Natural killer cell (primary cell): Measurements from ENCODE around the gene ARMH3. TPM values are rescaled to one million over a fixed set of nuclear protein-coding genes. Genes with fewer than 3 reads are reported as not detected.

Experiments
- ATAC-seq, 3 donors: fragments of 150-1000 bp in 2 of 3; fragments of 200-7000 bp in 1 of 3; cut with Tn5 transposase; 1 replicate in 1 of 3; 2 replicates in 2 of 3; pipeline ENCODE4 v1.10.0; 2021; ENCODE audit warnings: mild to moderate bottlenecking in 2 of 3, moderate library complexity in 2 of 3
- DNase-seq, 2 donors: peaks; one replicate each; pipeline versions ENCODE4 v3.0.0 to v3.0.0-alpha.2; 2013 to 2021; ENCODE audit warnings: mixed read lengths in 1 of 2
- H3K27ac ChIP-seq: one replicate; pipeline ENCODE4 v1.5.1; 2013; ENCODE audit warnings: mild to moderate bottlenecking, low read length
- H3K27me3 ChIP-seq: one replicate; pipeline ENCODE4 v1.6.1; 2013; ENCODE audit warnings: low read length; ENCODE audit not compliant: control insufficient read depth, insufficient read depth
- H3K36me3 ChIP-seq: one replicate; pipeline ENCODE4 v1.6.1; 2013; ENCODE audit warnings: low read length; ENCODE audit not compliant: control insufficient read depth, insufficient read depth
- H3K4me1 ChIP-seq: one replicate; pipeline ENCODE4 v1.6.1; 2013; ENCODE audit warnings: low read length; ENCODE audit not compliant: control insufficient read depth, insufficient read depth
- H3K4me3 ChIP-seq: one replicate; pipeline ENCODE4 v1.5.1; 2013; ENCODE audit warnings: low read length
- H3K9me3 ChIP-seq: one replicate; pipeline ENCODE4 v1.6.1; 2013; ENCODE audit warnings: low read length; ENCODE audit not compliant: control insufficient read depth, insufficient read depth
- H3K27ac Mint-ChIP-seq, 2 donors: one replicate each; pipeline ENCODE4 v1.8.0; 2022; ENCODE audit warnings: mild to moderate bottlenecking in 2 of 2, mixed read lengths in 2 of 2, moderate library complexity in 1 of 2
- H3K27me3 Mint-ChIP-seq, 2 donors: one replicate each; pipeline ENCODE4 v1.8.0; 2022; ENCODE audit warnings: low read depth in 2 of 2, mixed read lengths in 2 of 2
- H3K36me3 Mint-ChIP-seq: one replicate; pipeline ENCODE4 v1.8.0; 2022; ENCODE audit warnings: mixed read lengths
- H3K4me1 Mint-ChIP-seq, 2 donors: one replicate each; pipeline ENCODE4 v1.8.0; 2022; ENCODE audit warnings: mixed read lengths in 2 of 2
- H3K4me3 Mint-ChIP-seq: one replicate; pipeline ENCODE4 v1.8.0; 2022; ENCODE audit warnings: mild to moderate bottlenecking, moderate library complexity, mixed read lengths
- H3K9me3 Mint-ChIP-seq, 2 donors: one replicate each; pipeline ENCODE4 v1.8.0; 2022; ENCODE audit warnings: mixed read lengths in 2 of 2
- WGBS: methylation state at CpG from one replicate; pipeline ENCODE4 v1.1.7; 2013; ENCODE audit warnings: missing lambda C conversion rate; ENCODE audit not compliant: insufficient coverage; 5-methylcytosine and 5-hydroxymethylcytosine counted together
- intact Hi-C: fragments of 100-400 bp; cut with micrococcal nuclease; formaldehyde crosslinking; loops from one replicate; pipeline ENCODE4 v1.14.2; 2022
- total RNA-seq, 4 donors: library from RNA; stranded (reverse); fragments of 120-200 nt in 1 of 4; gene quantifications; one replicate each; pipeline versions ENCODE4 v1.2.3 to v1.2.4, GENCODE V29; 2013 to 2022
- TF ChIP-seq, protein P1 (sequence below): fragments of 200-600 bp; IDR thresholded peaks from one replicate; pipeline ENCODE4 v1.8.0; 2022; ENCODE audit warnings: antibody characterized with exemption

ARMH3 gene
- total RNA-seq, 3 donors from 2014 or later (not counting 1 experiment from before 2014, with no cell fraction given): 29.9 to 38.9 (median 35.4) TPM

DNA sequence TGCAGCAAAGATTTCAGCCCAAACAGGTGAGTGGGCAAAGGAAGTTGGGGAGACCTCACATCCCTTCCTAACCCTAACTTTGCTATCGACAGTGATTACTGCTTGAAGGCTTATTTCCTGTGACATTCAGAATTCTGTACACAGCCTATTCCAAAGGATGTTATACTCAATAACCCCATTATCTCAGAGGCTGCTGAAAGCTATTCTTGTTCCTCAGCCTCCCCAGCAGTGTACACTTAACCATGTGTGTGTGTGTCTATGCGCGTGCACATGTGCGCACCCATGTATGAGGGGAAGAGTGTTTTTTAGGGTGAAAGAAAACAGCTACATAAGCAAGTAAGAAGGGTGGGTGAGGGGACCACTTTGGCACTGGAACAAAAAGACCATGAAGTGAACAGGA is 122.0 kb downstream of the ARMH3 start:
- intact Hi-C loops: no loop called here
- H3K4me3 Mint-ChIP-seq: no peak overlapping the region
- H3K4me1 Mint-ChIP-seq: peaks cover 6 to 13% of the 10 kb centered on the region in 2 donors
- no peaks in the 10 kb centered on the region for H3K9me3 Mint-ChIP-seq
- H3K4me3 ChIP-seq: no peak overlapping the region
- WGBS: 89% methylated on average over 4 of the region's 4 CpGs
- no peaks in the 10 kb centered on the region for H3K27me3 Mint-ChIP-seq
- ATAC-seq: no peak
- H3K36me3 ChIP-seq: peaks cover 8% of the 10 kb centered on the region
- no peaks in the 10 kb centered on the region for H3K36me3 Mint-ChIP-seq
- TF ChIP-seq, protein P1, sequence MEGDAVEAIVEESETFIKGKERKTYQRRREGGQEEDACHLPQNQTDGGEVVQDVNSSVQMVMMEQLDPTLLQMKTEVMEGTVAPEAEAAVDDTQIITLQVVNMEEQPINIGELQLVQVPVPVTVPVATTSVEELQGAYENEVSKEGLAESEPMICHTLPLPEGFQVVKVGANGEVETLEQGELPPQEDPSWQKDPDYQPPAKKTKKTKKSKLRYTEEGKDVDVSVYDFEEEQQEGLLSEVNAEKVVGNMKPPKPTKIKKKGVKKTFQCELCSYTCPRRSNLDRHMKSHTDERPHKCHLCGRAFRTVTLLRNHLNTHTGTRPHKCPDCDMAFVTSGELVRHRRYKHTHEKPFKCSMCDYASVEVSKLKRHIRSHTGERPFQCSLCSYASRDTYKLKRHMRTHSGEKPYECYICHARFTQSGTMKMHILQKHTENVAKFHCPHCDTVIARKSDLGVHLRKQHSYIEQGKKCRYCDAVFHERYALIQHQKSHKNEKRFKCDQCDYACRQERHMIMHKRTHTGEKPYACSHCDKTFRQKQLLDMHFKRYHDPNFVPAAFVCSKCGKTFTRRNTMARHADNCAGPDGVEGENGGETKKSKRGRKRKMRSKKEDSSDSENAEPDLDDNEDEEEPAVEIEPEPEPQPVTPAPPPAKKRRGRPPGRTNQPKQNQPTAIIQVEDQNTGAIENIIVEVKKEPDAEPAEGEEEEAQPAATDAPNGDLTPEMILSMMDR: no peak
- DNase-seq: no peak
- H3K27ac Mint-ChIP-seq: no peak overlapping the region
- no peak overlapping the region for H3K27ac ChIP-seq
- H3K9me3 ChIP-seq: no peaks in the 10 kb centered on the region
- H3K27me3 ChIP-seq: no peaks in the 10 kb centered on the region
- no peaks in the 10 kb centered on the region for H3K4me1 ChIP-seq

DNA sequence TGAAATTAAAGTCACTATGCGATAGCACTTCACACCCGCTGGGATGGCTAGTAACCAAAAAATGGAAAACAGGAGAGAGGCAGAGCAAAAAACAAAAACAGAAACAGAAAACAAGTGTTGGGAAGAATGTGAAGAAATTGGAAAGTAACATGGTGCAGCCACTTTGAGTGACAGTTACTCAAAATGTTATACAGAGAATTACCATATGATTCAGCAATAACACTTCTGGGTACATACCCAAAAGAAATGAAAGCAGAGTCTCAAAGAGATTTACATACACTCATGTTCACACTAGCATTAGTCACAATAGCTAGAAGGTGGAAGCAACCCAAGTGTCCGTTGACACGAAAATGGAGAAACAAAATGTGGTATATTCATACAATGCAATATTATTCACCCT is 123.8 kb downstream of the ARMH3 start:
- peaks cover 2% of the 10 kb centered on the region for H3K36me3 ChIP-seq
- no peaks in the 10 kb centered on the region for H3K9me3 ChIP-seq
- no peaks in the 10 kb centered on the region for H3K27me3 ChIP-seq
- no peak for DNase-seq
- WGBS: 78% methylated on average over 4 of the region's 4 CpGs
- no peak for ATAC-seq
- H3K4me3 ChIP-seq: no peak overlapping the region
- Mint-ChIP-seq H3K4me1 (peaks cover 6 to 13% of the 10 kb centered on the region in 2 donors), H3K27ac (no peak overlapping the region), H3K9me3 (no peaks in the 10 kb centered on the region), H3K36me3 (no peaks in the 10 kb centered on the region), H3K4me3 (no peak overlapping the region), H3K27me3 (no peaks in the 10 kb centered on the region)
- H3K27ac ChIP-seq: no peak overlapping the region
- intact Hi-C loops: no loop called here
- no peaks in the 10 kb centered on the region for H3K4me1 ChIP-seq
- TF ChIP-seq, protein P1: no peak

DNA sequence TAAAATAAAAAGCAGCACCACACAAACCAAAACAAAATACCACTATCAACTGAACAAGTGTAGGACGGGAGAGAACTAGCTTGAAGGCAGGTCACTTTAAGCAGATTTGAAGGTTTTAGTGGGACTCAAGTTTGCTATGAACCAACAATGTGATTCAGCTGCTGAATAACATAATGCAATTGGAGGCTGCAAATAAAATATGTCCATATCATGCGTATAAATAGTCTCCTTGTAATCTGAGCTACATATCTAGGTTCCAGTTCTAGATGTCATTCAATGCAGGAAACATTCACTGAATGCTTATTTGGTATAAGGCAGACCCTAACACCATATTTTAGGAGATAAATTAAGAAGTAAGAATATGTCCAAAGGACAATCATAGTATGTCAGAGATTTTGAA is 130.9 kb downstream of the ARMH3 start:
- no peaks in the 10 kb centered on the region for H3K27me3 ChIP-seq
- H3K4me1 Mint-ChIP-seq: peaks cover 13 to 17% of the 10 kb centered on the region in 2 donors
- intact Hi-C loops: no loop called here
- no peaks in the 10 kb centered on the region for H3K4me1 ChIP-seq
- DNase-seq (no peak), ATAC-seq (no peak)
- H3K9me3 Mint-ChIP-seq: no peaks in the 10 kb centered on the region
- peaks cover 2% of the 10 kb centered on the region for H3K36me3 ChIP-seq
- no peak overlapping the region for H3K27ac Mint-ChIP-seq
- H3K4me3 Mint-ChIP-seq: no peak overlapping the region
- TF ChIP-seq, protein P1: no peak
- no peaks in the 10 kb centered on the region for H3K27me3 Mint-ChIP-seq
- no peak overlapping the region for H3K4me3 ChIP-seq
- no peaks in the 10 kb centered on the region for H3K9me3 ChIP-seq
- 100% methylated on average over 2 of the region's 2 CpGs for WGBS
- H3K27ac ChIP-seq: no peak overlapping the region
- H3K36me3 Mint-ChIP-seq: no peaks in the 10 kb centered on the region

DNA sequence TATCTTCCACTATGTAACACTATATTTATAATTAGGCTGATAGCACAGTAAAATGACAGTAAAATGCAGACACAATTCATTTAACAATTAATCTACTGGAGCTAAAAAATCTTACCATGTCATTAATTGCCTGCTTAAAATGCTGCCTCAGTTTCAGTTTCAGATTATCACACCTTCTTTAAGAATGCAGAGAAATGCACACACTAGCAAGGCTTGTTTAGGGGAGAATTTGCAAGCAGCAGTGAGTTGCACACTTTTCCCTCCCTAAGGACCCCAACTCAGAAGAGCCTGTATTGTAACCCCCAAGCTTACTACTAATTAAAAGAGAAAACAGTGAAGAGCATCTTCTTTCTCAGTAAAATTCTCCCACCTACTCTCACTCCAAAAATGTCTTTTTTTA is 132.7 kb downstream of the ARMH3 start:
- no peak overlapping the region for H3K27ac Mint-ChIP-seq
- no peak for ATAC-seq

More for the DNA sequence above, 132.7 kb downstream of the ARMH3 start:
- peaks cover 10 to 13% of the 10 kb centered on the region in 2 donors for H3K4me1 Mint-ChIP-seq
- no peaks in the 10 kb centered on the region for H3K9me3 Mint-ChIP-seq
- H3K36me3 ChIP-seq: peaks cover 2% of the 10 kb centered on the region
- intact Hi-C loops: no loop called here
- H3K4me1 ChIP-seq: no peaks in the 10 kb centered on the region
- H3K27me3 ChIP-seq: no peaks in the 10 kb centered on the region
- H3K36me3 Mint-ChIP-seq: no peaks in the 10 kb centered on the region
- H3K4me3 ChIP-seq: no peak overlapping the region
- TF ChIP-seq, protein P1: no peak
- H3K9me3 ChIP-seq: no peaks in the 10 kb centered on the region
- no peak overlapping the region for H3K27ac ChIP-seq
- no peak overlapping the region for H3K4me3 Mint-ChIP-seq
- no peak for DNase-seq
- H3K27me3 Mint-ChIP-seq: no peaks in the 10 kb centered on the region
